Effector CD4-positive, alpha-beta T cell (primary cell): ENCODE data around the gene ZDHHC13.

ENCODE experiments used
- DNase-seq: peaks from one replicate; pipeline ENCODE4 v3.0.0-alpha.2; 2020

ZDHHC13 gene

DNA sequence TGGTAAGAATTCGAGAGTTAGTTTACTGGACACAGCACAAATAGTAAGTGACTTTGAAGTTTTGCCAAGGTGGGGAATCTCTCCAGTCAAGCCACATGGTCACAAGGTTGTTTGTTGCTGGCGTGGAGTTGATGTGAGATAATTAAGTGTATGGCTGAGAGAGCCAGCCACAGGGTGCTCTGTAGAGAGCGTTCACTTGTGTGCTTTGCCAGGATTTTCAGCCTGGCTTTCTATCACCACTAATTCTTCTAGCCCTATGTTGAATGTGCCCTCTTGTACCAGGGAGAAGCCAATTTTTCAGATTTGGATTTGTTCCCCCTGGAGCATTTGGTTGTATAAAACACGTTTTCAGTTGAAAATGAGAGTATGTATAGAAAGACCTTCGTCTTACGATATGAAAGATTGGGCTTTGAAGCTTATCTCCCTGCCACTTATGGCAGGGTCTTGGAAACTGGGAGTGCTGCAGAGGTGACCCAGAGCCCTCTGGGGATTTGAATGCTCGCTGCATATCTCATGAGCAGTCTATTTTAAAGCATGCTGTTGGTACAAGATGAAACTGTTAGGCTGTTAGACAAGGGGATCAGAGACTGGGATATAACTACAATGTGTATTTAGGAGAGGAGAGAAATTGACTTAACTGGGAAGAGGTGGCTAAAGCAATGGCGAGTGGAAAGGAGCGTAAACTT is 56.2 kb downstream of the ZDHHC13 start:
- no peak for DNase-seq

DNA sequence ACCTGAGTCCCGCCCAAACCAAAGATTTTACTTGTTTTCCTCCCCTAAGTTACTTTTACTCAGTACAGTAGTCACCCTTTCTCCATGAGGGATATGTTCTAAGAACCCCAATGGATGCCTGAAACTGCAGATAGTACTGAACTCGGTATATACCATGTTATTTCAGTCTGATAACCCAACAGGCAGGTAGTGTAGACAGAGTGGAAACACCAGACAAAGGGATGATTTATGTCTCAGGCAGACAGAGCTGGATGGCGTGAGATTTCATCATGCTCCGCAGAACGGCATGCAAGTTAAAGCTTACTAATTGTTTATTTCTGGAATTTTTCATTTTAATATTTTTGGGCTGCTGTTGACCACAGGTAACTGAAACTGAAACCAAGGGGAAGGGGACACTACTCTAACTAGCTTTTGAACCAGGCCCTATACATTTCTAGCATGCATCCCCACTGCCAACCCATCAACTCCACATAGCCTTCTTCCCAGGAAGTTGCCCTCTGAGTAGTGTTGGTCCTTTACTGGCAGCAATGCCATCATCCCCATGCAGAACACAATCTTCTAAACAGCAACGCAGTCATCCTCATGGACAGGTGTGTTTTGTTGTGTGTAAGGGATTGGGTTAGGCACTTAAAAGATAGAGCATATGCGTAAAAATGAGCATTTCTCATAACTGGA is 57.1 kb downstream of the ZDHHC13 start:
- no peak for DNase-seq

GRCh38 chr11:19176629-19177186 is 59.7 kb downstream of the ZDHHC13 start:
- no peak for DNase-seq

- no peak for DNase-seq
Observed at GRCh38 chr11:19181531-19182261, 64.7 kb downstream of the ZDHHC13 start.

- no peak for DNase-seq
Observed at GRCh38 chr11:19183646-19184045, 66.7 kb downstream of the ZDHHC13 start.

GRCh38 chr11:19185036-19185435 is 68.1 kb downstream of the ZDHHC13 start:
- no peak for DNase-seq

DNA sequence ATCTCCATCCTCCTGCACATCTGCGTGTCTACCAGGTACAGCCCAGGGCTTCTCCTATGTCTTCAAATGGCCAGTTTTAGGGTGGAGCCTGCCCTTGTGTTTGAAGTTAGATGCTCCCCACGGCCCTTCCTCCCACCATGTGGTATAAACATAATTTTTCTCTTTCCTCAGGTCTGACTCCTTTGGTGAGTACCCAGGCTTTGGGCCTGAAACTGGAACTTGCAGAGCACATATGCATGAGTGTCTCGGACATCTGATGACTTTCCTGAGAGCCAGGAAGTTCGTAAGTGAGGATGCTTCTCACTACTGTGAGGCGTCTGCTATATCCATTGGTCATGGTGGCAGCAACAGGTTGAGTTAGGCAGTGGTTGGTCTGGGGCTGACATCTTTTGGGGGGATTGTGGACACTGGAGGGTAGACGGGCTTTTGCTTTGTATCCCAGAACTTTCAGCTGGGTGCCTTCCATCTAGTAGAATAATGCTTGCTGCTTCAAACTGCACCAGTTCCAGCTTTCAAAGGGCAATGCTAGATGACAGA is 68.6 kb downstream of the ZDHHC13 start:
- DNase-seq: no peak

- DNase-seq: no peak
Observed at GRCh38 chr11:19187114-19187832, 70.3 kb downstream of the ZDHHC13 start.

- DNase-seq: no peak
Observed at GRCh38 chr11:19187833-19188258, 70.9 kb downstream of the ZDHHC13 start.

DNA sequence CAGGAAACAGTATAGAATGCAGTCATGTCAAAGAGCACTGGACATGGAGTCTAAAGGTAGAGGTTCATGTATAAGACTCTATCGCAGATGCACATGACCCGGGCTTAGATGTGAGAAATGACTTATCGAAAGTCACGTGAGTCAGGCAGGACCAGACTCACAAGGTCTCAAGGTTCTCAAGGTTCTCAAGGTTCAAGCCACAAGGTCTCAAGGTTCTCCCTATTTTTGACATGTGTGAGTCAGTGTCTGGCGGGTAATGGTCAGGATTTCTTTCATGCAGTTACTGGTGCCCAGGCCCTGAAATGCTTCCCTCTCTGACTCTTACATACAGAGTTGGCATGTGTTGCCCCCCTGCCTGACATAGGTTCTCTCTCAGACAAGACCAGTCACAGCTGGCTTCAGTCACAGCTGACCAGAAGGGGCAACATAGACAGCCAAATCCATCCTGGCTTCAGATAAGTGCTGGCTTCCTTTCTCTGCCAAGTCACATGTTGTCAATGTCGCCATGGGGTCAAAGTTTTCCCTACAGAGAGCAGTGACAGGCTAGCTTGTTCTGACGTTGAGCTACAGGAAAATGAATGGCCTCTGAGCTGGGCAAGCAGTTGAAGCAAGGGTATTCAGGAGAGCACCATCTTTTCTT is 74.7 kb downstream of the ZDHHC13 start:
- no peak for DNase-seq

DNA sequence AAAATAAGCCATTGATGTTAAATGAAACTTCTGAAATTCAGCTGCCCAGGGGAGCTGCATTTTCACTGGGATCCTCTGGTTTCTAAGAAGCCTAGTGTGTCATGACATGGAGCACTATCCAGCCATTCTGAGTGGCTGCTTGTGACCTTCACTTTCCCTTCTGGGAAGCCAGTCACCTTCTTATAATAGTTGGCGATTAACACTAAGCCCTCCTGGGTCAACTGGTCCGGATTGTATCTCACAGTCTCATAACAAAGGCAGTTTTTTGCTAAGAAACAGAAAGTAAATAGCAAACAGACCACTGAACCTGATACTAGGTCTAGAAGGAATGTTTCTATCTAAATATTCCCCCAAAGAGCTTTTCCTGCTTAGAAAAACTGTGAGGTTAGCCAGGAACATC is 76.9 kb downstream of the ZDHHC13 start:
- DNase-seq: no peak

GRCh38 chr11:19194620-19195308 is 77.8 kb downstream of the ZDHHC13 start:
- no peak for DNase-seq

- DNase-seq: no peak
Observed at GRCh38 chr11:19196432-19196831, 79.5 kb downstream of the ZDHHC13 start.

- no peak for DNase-seq
Observed at GRCh38 chr11:19199048-19199447, 82.1 kb downstream of the ZDHHC13 start.

DNA sequence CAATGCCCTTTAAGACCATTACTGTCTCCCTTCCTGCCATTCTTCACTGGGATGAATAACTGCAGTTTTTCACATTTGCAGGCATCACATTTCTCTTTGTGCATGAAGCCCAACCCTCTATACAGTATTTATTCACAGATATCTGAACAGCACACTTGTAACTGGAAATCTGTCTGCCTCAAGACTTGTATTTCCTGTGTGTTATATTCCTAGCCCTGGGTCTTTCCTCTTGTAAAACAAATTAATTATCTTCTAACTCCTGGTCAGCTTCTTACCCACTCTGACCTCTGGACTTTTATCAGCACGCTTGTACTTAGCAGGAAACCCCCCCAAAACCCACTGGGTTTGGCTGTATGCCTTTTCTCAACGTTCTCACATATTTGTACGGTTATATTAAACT is 82.8 kb downstream of the ZDHHC13 start:
- no peak for DNase-seq

- no peak for DNase-seq
Observed at GRCh38 chr11:19200410-19201201, 83.6 kb downstream of the ZDHHC13 start.

DNA sequence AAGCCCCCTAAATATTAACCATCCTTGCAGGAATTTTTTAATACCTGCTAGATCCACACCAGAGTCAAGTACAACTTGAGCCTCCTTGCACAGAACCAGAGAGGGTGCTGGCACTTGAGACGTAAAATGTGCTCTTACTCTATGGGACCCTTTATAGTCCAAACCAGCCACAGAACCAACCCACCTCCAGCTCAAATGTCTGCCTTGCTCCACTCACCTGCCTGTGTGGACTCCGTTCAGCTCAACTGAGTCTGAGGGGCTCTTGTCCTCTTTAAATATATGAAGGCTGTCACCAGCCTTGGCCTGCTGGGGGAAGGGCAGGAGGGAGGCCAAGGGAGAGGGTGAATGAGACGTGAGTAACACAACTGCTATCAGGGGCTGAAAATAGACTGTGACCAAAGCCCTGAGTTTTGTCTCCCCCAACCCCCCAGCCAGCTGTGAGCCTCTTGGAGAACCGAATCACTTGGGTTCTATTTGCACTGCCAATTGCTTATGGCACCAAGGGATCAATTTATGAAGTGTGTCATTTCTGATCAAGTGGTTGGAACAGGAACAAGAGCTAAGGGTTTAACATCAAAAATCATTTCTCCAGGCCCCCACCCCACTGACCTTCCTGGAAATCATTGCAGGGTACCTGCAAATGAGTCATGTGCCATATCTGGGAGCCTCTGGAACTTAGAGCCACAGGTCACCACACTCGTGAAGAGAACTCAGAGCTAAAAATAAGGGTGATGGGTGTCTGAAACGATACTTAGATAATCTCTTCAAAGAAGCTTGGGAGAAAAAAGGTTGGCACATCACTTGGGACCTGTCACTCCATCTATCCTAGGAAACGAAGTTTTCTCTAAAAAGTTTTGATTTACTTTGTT is 85.0 kb downstream of the ZDHHC13 start, which contains the start of gene CSRP3:
Gene CSRP3, minus strand, starts transcription at position 247 of the 869 bp plus-strand sequence. CDS start 9,535 bp downstream, outside the sequence.
- no peak for DNase-seq

DNA sequence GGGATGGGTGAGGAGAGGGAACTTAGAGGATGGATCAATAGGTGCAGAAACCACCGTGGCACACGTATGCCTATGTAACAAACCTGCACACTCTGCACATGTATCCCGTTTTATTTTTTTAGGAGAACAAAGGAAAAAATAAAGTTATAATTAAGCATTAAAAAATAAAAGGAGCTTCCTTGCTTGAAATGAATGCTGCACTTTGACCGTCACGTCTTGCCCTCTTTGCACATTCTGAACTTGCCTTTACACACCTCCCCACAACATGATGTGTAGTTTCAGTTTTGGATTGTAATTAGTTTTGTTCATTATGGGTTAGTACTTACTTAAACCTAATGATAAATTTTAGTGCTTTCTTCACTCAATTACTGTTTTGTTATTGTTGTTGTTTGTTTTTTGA is 87.9 kb downstream of the ZDHHC13 start:
- no peak for DNase-seq

GRCh38 chr11:19208181-19208580 is 91.2 kb downstream of the ZDHHC13 start:
- no peak for DNase-seq
